ENCODE measurements around the gene ARHGAP26. TPM values are rescaled to one million over a fixed set of nuclear protein-coding genes. Genes with fewer than 3 reads are reported as not detected.
A peak's percentile ranks its signal among the peaks of the same experiment; 100 is the strongest.

ARHGAP26 gene
- total RNA-seq, 1 experiment from 2014 or later: 79.8 TPM

DNA sequence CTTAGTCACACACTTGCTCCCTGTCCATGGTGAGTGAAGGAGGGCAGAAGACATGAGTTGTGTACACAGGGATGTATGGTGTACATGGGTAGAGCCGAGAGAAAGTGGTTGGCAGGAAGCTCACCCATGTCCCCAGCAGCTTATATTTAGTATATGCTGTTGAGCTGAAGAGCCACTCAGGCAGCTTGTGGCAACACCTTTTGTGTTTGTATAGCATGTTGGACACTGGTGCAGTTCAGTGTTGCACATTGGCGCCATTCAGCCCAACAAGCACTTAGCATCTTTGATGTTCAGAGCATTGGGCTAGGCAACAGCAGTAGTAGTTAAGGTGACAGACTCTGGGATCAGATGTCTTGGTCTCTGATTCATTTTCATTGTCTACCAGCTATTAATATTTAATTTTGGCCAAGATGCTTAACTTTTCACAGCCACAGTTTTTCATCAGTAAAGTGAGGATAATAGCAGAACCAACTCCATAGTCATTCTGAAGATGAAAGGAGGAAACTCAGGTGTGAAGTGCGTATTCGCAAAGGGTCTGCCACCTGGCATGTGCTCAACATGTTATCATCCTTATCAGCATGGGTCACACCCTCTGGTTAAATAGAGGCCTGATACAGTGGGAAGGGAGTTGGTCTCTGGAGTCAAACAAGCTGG lies 448.5 kb downstream of the ARHGAP26 start:
- Mint-ChIP-seq H3K27ac (ENCODE audit: unreplicated experiment) (peak overlapping the region; percentile 14), H3K36me3 (ENCODE audit: insufficient read depth, unreplicated experiment) (peaks cover 33% of the 10 kb centered on the region), H3K4me1 (ENCODE audit: low read depth, unreplicated experiment) (peaks cover 19% of the 10 kb centered on the region), H3K4me3 (ENCODE audit: unreplicated experiment) (no peak overlapping the region), H3K9me3 (ENCODE audit: unreplicated experiment) (no peaks in the 10 kb centered on the region), H3K27me3 (ENCODE audit: insufficient read depth, unreplicated experiment) (no peaks in the 10 kb centered on the region)
- Histone ChIP-seq H3K27me3 (replicated peaks; ENCODE audit: control insufficient read depth, insufficient read depth, low read length) (no peaks in the 10 kb centered on the region), H3K4me3 (ENCODE audit: low read depth, low read length) (no peak overlapping the region), H3K36me3 (ENCODE audit: control insufficient read depth, insufficient read depth, low read length) (0 out of 2 replicates have a peak, but pooled peaks cover 1% of the 10 kb centered on the region), H3K9me3 (no peaks in the 10 kb centered on the region), H3K4me1 (peaks cover 27% of the 10 kb centered on the region)
- DNase-seq: no peak
- POLR2A ChIA-PET: no interaction called here
- CTCF ChIA-PET: no interaction called here
- TF ChIP-seq, protein P1, sequence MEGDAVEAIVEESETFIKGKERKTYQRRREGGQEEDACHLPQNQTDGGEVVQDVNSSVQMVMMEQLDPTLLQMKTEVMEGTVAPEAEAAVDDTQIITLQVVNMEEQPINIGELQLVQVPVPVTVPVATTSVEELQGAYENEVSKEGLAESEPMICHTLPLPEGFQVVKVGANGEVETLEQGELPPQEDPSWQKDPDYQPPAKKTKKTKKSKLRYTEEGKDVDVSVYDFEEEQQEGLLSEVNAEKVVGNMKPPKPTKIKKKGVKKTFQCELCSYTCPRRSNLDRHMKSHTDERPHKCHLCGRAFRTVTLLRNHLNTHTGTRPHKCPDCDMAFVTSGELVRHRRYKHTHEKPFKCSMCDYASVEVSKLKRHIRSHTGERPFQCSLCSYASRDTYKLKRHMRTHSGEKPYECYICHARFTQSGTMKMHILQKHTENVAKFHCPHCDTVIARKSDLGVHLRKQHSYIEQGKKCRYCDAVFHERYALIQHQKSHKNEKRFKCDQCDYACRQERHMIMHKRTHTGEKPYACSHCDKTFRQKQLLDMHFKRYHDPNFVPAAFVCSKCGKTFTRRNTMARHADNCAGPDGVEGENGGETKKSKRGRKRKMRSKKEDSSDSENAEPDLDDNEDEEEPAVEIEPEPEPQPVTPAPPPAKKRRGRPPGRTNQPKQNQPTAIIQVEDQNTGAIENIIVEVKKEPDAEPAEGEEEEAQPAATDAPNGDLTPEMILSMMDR (IDR thresholded peaks at IDR 0.05; ENCODE audit: insufficient read depth in 1 of 2, low read depth in 1 of 2, low read length in 1 of 2, severe bottlenecking in 1 of 2, unreplicated experiment in 1 of 2): no peak
- intact Hi-C loops (cut with micrococcal nuclease; ENCODE audit: unreplicated experiment): no loop called here
- no TSS peak for BruUV-seq (replicated peaks)

DNA sequence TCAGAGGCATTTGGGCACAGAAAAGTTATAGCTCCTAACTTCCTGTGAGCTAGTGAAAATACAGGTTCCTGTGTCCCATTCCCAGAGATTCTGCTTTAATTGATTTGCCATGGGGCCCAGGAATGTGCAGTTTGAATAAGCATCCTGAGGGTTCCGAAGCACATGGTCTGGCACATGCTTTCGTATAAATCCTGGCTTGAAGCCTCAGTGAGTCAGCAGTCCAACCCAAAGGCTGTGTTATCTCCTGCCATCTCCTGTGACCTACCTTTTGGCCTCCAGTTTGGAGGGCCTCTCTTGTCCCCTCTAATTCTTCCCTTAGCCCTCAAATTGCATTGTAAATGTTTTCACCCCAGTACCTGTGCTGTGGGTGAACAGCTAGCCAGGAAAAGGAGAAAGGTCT lies 449.5 kb downstream of the ARHGAP26 start:
- no TSS peak for BruUV-seq (replicated peaks)
- Histone ChIP-seq H3K4me1 (peaks cover 27% of the 10 kb centered on the region), H3K27me3 (replicated peaks; ENCODE audit: control insufficient read depth, insufficient read depth, low read length) (no peaks in the 10 kb centered on the region), H3K4me3 (ENCODE audit: low read depth, low read length) (no peak overlapping the region), H3K36me3 (ENCODE audit: control insufficient read depth, insufficient read depth, low read length) (no peaks in the 10 kb centered on the region), H3K9me3 (no peaks in the 10 kb centered on the region)
- ChIA-PET CTCF (no interaction called here), POLR2A (no interaction called here)
- H3K27me3 Mint-ChIP-seq (ENCODE audit: insufficient read depth, unreplicated experiment): no peaks in the 10 kb centered on the region
- H3K27ac Mint-ChIP-seq (ENCODE audit: unreplicated experiment): no peak overlapping the region
- H3K9me3 Mint-ChIP-seq (ENCODE audit: unreplicated experiment): no peaks in the 10 kb centered on the region
- no peak for DNase-seq
- no peak overlapping the region for H3K4me3 Mint-ChIP-seq (ENCODE audit: unreplicated experiment)
- H3K36me3 Mint-ChIP-seq (ENCODE audit: insufficient read depth, unreplicated experiment): peaks cover 34% of the 10 kb centered on the region
- peaks cover 19% of the 10 kb centered on the region for H3K4me1 Mint-ChIP-seq (ENCODE audit: low read depth, unreplicated experiment)
- TF ChIP-seq, protein P1 (IDR thresholded peaks at IDR 0.05; ENCODE audit: insufficient read depth in 1 of 2, low read depth in 1 of 2, low read length in 1 of 2, severe bottlenecking in 1 of 2, unreplicated experiment in 1 of 2): no peak
- intact Hi-C loops (cut with micrococcal nuclease; ENCODE audit: unreplicated experiment): no loop called here

DNA sequence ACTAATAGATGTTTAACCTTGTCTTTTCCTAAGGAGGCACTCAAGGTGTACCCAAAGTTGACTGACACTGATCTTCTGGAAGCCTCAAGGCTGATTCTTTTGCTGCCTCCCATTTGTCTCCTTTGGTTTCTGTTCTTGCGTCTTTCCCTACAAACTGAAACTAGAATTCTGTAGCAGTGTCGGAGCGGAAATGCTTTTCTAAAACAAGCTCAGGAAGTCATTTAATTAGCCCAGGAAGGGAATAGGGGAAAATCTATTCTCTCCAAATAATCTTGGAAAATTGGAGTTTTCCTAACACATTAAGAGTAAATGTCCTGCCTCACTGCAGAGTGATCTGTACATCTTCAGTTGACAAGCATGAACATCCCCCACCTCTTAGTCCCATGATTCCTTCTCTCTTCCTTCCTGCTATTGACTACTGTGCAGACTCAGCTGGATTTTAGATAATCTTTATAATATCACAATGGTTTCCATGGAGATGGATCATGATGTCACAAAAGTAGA lies 450.6 kb downstream of the ARHGAP26 start:
- H3K36me3 ChIP-seq (ENCODE audit: control insufficient read depth, insufficient read depth, low read length): no peaks in the 10 kb centered on the region
- intact Hi-C loops (cut with micrococcal nuclease; ENCODE audit: unreplicated experiment): no loop called here
- DNase-seq: no peak
- H3K4me1 ChIP-seq: peaks cover 27% of the 10 kb centered on the region
- BruUV-seq (replicated peaks): no TSS peak
- ChIA-PET POLR2A (no interaction called here), CTCF (no interaction called here)
- TF ChIP-seq, protein P1 (IDR thresholded peaks at IDR 0.05; ENCODE audit: insufficient read depth in 1 of 2, low read depth in 1 of 2, low read length in 1 of 2, severe bottlenecking in 1 of 2, unreplicated experiment in 1 of 2): no peak
- H3K9me3 ChIP-seq: no peaks in the 10 kb centered on the region
- no peak overlapping the region for H3K27ac Mint-ChIP-seq (ENCODE audit: unreplicated experiment)
- H3K27me3 Mint-ChIP-seq (ENCODE audit: insufficient read depth, unreplicated experiment): no peaks in the 10 kb centered on the region
- no peaks in the 10 kb centered on the region for H3K27me3 ChIP-seq (replicated peaks; ENCODE audit: control insufficient read depth, insufficient read depth, low read length)
- H3K4me1 Mint-ChIP-seq (ENCODE audit: low read depth, unreplicated experiment): peaks cover 19% of the 10 kb centered on the region
- no peak overlapping the region for H3K4me3 ChIP-seq (ENCODE audit: low read depth, low read length)
- H3K9me3 Mint-ChIP-seq (ENCODE audit: unreplicated experiment): no peaks in the 10 kb centered on the region
- H3K4me3 Mint-ChIP-seq (ENCODE audit: unreplicated experiment): no peak overlapping the region
- H3K36me3 Mint-ChIP-seq (ENCODE audit: insufficient read depth, unreplicated experiment): peaks cover 39% of the 10 kb centered on the region
